SU-DHL-6 (cell line): ENCODE data around the gene CBY1.

Experiments used
- H2AFZ ChIP-seq: fragments of 200-600 bp; sonication (generic); 2 replicates; pipeline ENCODE4 v1.6.1; 2014; ENCODE audit warnings: low read depth, mild to moderate bottlenecking, moderate library complexity, mixed read lengths, antibody characterized with exemption, low read length; ENCODE audit not compliant: severe bottlenecking
- H3F3A ChIP-seq: fragments of 200-600 bp; shearing (Covaris generic); 2 replicates; pipeline ENCODE4 v1.6.0; 2016; ENCODE audit warnings: antibody characterized with exemption, mild to moderate bottlenecking; ENCODE audit not compliant: insufficient read depth
- H3K27ac ChIP-seq: fragments of 200-600 bp; sonication (generic); 2 replicates; pipeline ENCODE4 v1.5.1; 2016; ENCODE audit warnings: low read depth, mild to moderate bottlenecking, low read length, moderate library complexity, mixed read lengths
- H3K27me3 ChIP-seq: fragments of 200-600 bp; sonication (generic), shearing (Covaris generic); 2 replicates; pipeline ENCODE4 v1.6.0; 2014; ENCODE audit warnings: mild to moderate bottlenecking, low read length
- H3K36me3 ChIP-seq: fragments of 200-600 bp; sonication (generic); 2 replicates; pipeline ENCODE4 v1.6.1; 2014; ENCODE audit warnings: mild to moderate bottlenecking, low read length, mixed read lengths
- H3K4me2 ChIP-seq: fragments of 300-600, 200-600 bp; shearing (Covaris generic), sonication (generic); 2 replicates; pipeline ENCODE4 v1.6.0; 2014; ENCODE audit warnings: low read length, low read depth, mild to moderate bottlenecking; ENCODE audit not compliant: poor library complexity, severe bottlenecking
- H3K4me3 ChIP-seq: fragments of 200-600 bp; sonication (generic); 2 replicates; pipeline ENCODE4 v1.5.1; 2014; ENCODE audit warnings: antibody characterized with exemption, low read length, mild to moderate bottlenecking, mixed read lengths; ENCODE audit not compliant: insufficient read depth, poor library complexity, severe bottlenecking
- H3K79me2 ChIP-seq: fragments of 200-600 bp; sonication (generic); 2 replicates; pipeline ENCODE4 v1.6.1; 2014; ENCODE audit warnings: mild to moderate bottlenecking, low read length, moderate library complexity; ENCODE audit not compliant: insufficient read depth
- H3K9ac ChIP-seq: fragments of 200-600 bp; sonication (generic); 2 replicates; pipeline ENCODE4 v1.7.0; 2014; ENCODE audit warnings: mild to moderate bottlenecking, low read length
- H3K9me2 ChIP-seq: fragments of 200-600 bp; sonication (generic); replicated peaks from 2 replicates; pipeline ENCODE4 v1.6.1; 2014; ENCODE audit warnings: low read length; ENCODE audit not compliant: insufficient read depth
- H3K9me3 ChIP-seq: fragments of 200-600 bp; sonication (generic); 2 replicates; pipeline ENCODE4 v1.6.1; 2014; ENCODE audit warnings: low read length, mixed read lengths; ENCODE audit not compliant: insufficient read depth
- H4K20me1 ChIP-seq: fragments of 200-600 bp; sonication (generic); 2 replicates; pipeline ENCODE4 v1.6.1; 2014; ENCODE audit warnings: low read depth, mild to moderate bottlenecking, antibody characterized with exemption, low read length, moderate library complexity, mixed read lengths
- CTCF ChIP-seq: fragments of 200-600 bp; sonication (generic); IDR thresholded peaks from one replicate; pipeline ENCODE4 v1.5.1; 2017; ENCODE audit warnings: antibody characterized with exemption, mild to moderate bottlenecking, low read length, moderate library complexity; ENCODE audit not compliant: insufficient read depth, poor library complexity, severe bottlenecking
- EZH2phosphoT487 ChIP-seq: fragments of 200-600 bp; sonication (generic), shearing (Covaris generic); conservative IDR thresholded peaks from 2 replicates; pipeline ENCODE4 v1.6.1; 2018; ENCODE audit warnings: mild to moderate bottlenecking, antibody characterized with exemption, low read length, moderate library complexity, mixed read lengths

The CBY1 gene

DNA sequence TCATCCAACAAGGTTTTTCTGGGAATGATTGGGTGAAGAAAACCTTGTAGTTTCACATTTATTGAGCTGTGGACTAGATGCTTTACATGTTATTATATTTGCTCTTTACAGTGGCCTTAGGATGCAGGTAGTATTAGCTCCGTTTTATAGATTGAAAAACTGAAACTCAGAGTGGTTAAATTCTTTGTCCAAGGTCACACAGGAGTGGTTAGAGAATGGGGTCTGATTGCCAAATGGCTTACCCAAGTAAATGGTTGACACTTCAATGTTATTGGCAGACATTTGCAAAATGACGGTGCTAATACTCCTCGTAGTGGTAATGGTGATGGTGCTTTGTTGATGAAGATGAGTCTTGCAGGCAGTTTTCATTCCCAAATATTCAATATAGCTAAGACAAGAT lies 51.5 kb downstream of the CBY1 start:
- no peaks in the 10 kb centered on the region for H3K9me2 ChIP-seq
- peak overlapping the region; percentile 74 for H3K4me2 ChIP-seq
- TF ChIP-seq CTCF, result no peak
- no peak for TF ChIP-seq EZH2phosphoT487
- no peak overlapping the region for H3K4me3 ChIP-seq
- peaks cover 71% of the 10 kb centered on the region for H3K79me2 ChIP-seq
- H3F3A ChIP-seq, result 0 out of 2 replicates have a peak, but pooled peaks cover 4% of the 10 kb centered on the region
- no peaks in the 10 kb centered on the region for H3K9me3 ChIP-seq
- H3K27ac ChIP-seq, result no peak overlapping the region
- H3K36me3 ChIP-seq, result no peaks in the 10 kb centered on the region
- H3K27me3 ChIP-seq, result no peaks in the 10 kb centered on the region
- no peak overlapping the region for H3K9ac ChIP-seq
- H2AFZ ChIP-seq, result no peak overlapping the region
- H4K20me1 ChIP-seq, result peaks cover 8% of the 10 kb centered on the region; the same call in 1 of the 2 replicates

- Histone ChIP-seq H3K9me3 (no peaks in the 10 kb centered on the region), H3K4me2 (peak overlapping the region; percentile 0), H3K27ac (no peak overlapping the region), H3K79me2 (peaks cover 82% of the 10 kb centered on the region), H3K4me3 (no peak overlapping the region), H2AFZ (no peak overlapping the region), H3K9ac (no peak overlapping the region; the same call in 1 of the 2 replicates), H3K36me3 (no peaks in the 10 kb centered on the region), H4K20me1 (peaks cover 14% of the 10 kb centered on the region; the same call in 1 of the 2 replicates), H3K27me3 (no peaks in the 10 kb centered on the region), H3K9me2 (no peaks in the 10 kb centered on the region), H3F3A (no peaks in the 10 kb centered on the region)
- TF ChIP-seq CTCF (no peak), EZH2phosphoT487 (no peak)
These were observed 52.9 kb downstream of the CBY1 start for GRCh38 chr22:38709306-38709705.

DNA sequence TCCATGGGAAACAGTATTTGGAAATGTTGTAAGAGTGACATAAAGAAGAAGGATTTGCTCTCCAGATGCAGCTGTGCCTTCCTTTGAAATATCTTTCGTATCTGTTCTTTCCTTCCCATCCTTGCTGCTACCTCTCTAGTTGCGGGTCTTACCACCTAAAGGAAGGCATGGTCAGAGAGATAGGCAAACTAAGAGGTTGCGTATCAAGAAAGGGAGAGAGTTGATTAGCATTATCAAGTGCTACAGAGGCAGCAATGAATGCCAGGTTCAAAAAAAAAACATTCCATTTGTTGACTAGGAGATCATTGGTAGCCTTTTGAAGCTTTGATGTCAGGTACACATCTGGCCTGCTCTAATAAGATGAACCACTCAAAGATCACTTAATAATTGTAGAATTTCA lies 53.9 kb downstream of the CBY1 start:
- no peaks in the 10 kb centered on the region for H3K9me3 ChIP-seq
- peaks cover 14% of the 10 kb centered on the region; the same call in 1 of the 2 replicates for H4K20me1 ChIP-seq
- H3K4me2 ChIP-seq, result no peak overlapping the region
- no peak overlapping the region for H3K27ac ChIP-seq
- no peak overlapping the region for H2AFZ ChIP-seq
- H3K9me2 ChIP-seq, result no peaks in the 10 kb centered on the region
- no peak overlapping the region for H3K9ac ChIP-seq
- H3K27me3 ChIP-seq, result no peaks in the 10 kb centered on the region
- H3F3A ChIP-seq, result no peaks in the 10 kb centered on the region
- H3K79me2 ChIP-seq, result peaks cover 93% of the 10 kb centered on the region
- H3K4me3 ChIP-seq, result no peak overlapping the region
- H3K36me3 ChIP-seq, result no peaks in the 10 kb centered on the region
- TF ChIP-seq EZH2phosphoT487 (no peak), CTCF (no peak)
